GM12878 (cell line): ENCODE results near the gene RSL24D1. TPM values are rescaled to one million over a fixed set of nuclear protein-coding genes. Genes with fewer than 3 reads are reported as not detected.

Experiments
- ATAC-seq: fragments of 200-7000 bp; cut with Tn5 transposase; 3 replicates; pipeline ENCODE4 v1.9.1; 2020; ENCODE audit warnings: mild to moderate bottlenecking, moderate library complexity
- BruUV-seq: library from RNA; stranded (reverse); fragments of 400-500 nt; replicated peaks from 2 replicates; lab custom pipeline; 2021; lab: Mats Ljungman, UMichigan
- CTCF ChIA-PET: fragments of 300-600 bp; sonication (Branson Sonifier 250); formaldehyde crosslinking; extraction: SDS; loops from one replicate; lab custom pipeline; 2021; ENCODE audit warnings: inconsistent platforms; lab: Yijun Ruan, JAX
- POLR2A ChIA-PET: fragments of 350-600 bp; formaldehyde crosslinking; extraction: SDS; loops from one replicate; lab custom pipeline; 2021; ENCODE audit warnings: inconsistent platforms; lab: Charles Lee
- RAD21 ChIA-PET: fragments of 300-600 bp; sonication (Branson Sonifier 250); formaldehyde crosslinking; loops from one replicate; lab custom pipeline; 2023; ENCODE audit warnings: antibody characterized with exemption; ENCODE audit not compliant: unreplicated experiment; lab: Charles Lee
- SMC1A ChIA-PET: fragments of 300-600 bp; sonication (Branson Sonifier 250); formaldehyde crosslinking; loops from one replicate; lab custom pipeline; 2023; ENCODE audit not compliant: unreplicated experiment, uncharacterized antibody; lab: Charles Lee
- DNase-seq: peaks from one replicate; pipeline ENCODE4 v3.0.0-alpha.2; 2011; ENCODE audit warnings: low read depth, low spot score
- FAIRE-seq: peaks from 3 replicates; lab custom pipeline; 2011; peaks lifted over from hg19 to GRCh38; lab: Jason Lieb, UNC
- H2AFZ ChIP-seq: 2 replicates; pipeline ENCODE4 v1.6.0; 2011; ENCODE audit warnings: low read depth, low read length, control low read depth; ENCODE audit not compliant: control insufficient read depth
- H3K27ac ChIP-seq: 2 replicates; pipeline ENCODE4 v1.5.1; 2011; ENCODE audit warnings: control low read depth; ENCODE audit not compliant: control insufficient read depth, insufficient read depth
- H3K27me3 ChIP-seq, 2 experiments: replicated peaks in 1 of 2; 2 replicates each; pipeline versions ENCODE4 v1.6.0 to v1.6.1; 2011; ENCODE audit warnings: low read length in 1 of 2; ENCODE audit not compliant: control insufficient read depth in 2 of 2, insufficient read depth in 2 of 2
- H3K36me3 ChIP-seq, 2 experiments: 2 replicates each; pipeline ENCODE4 v1.5.1; 2011; ENCODE audit warnings: low read length in 1 of 2; ENCODE audit not compliant: control insufficient read depth in 2 of 2, insufficient read depth in 2 of 2
- H3K4me1 ChIP-seq: 2 replicates; pipeline ENCODE4 v1.6.1; 2011; ENCODE audit warnings: mild to moderate bottlenecking, low read length, moderate library complexity, mixed read lengths; ENCODE audit not compliant: control insufficient read depth, insufficient read depth
- H3K4me2 ChIP-seq: 2 replicates; pipeline ENCODE4 v1.6.0; 2011; ENCODE audit warnings: control low read depth; ENCODE audit not compliant: control insufficient read depth, insufficient read depth
- H3K4me3 ChIP-seq: fragments of 200-600 bp; sonication (generic); 2 replicates; pipeline ENCODE4 v1.5.1; 2016
- H3K79me2 ChIP-seq: 2 replicates; pipeline ENCODE4 v1.6.0; 2011; ENCODE audit warnings: low read length; ENCODE audit not compliant: control insufficient read depth, insufficient read depth
- H3K9ac ChIP-seq: 2 replicates; pipeline ENCODE4 v1.8.0; 2011; ENCODE audit warnings: low read length, control low read depth, mixed read lengths; ENCODE audit not compliant: control insufficient read depth, insufficient read depth
- H3K9me3 ChIP-seq: replicated peaks from 3 replicates; pipeline ENCODE4 v1.5.1; 2011; ENCODE audit warnings: mild to moderate bottlenecking, low read length; ENCODE audit not compliant: control insufficient read depth, insufficient read depth
- H4K20me1 ChIP-seq: 2 replicates; pipeline ENCODE4 v1.6.0; 2011; ENCODE audit not compliant: control insufficient read depth, insufficient read depth
- CREB1 ChIP-seq: IDR thresholded peaks from 2 replicates; pipeline ENCODE4 v1.6.1; 2012; ENCODE audit warnings: low read depth, mild to moderate bottlenecking, inconsistent platforms
- ELK1 ChIP-seq: IDR thresholded peaks from 2 replicates; pipeline ENCODE4 v1.6.1; 2012; ENCODE audit warnings: low read depth, low read length, improper control_type of control experiment
- MEF2B ChIP-seq: fragments of 450-650 bp; IDR thresholded peaks from 2 replicates; pipeline ENCODE4 v1.6.1; 2018; ENCODE audit warnings: mild to moderate bottlenecking, moderate library complexity; ENCODE audit not compliant: partially characterized antibody, poor library complexity, severe bottlenecking
- WGBS: methylation state at CpG from one replicate; pipeline ENCODE4 v1.1.6; 2016; ENCODE audit warnings: low lambda C conversion rate; ENCODE audit not compliant: insufficient replicate concordance, insufficient coverage; ENCODE audit errors: missing lambda C conversion rate; 5-methylcytosine and 5-hydroxymethylcytosine counted together
- in situ Hi-C: fragments of 300-500 bp; cut with MboI; formaldehyde crosslinking; loops from 9 replicates; pipeline ENCODE4 v1.14.3; 2018; ENCODE audit warnings: mixed read lengths
- intact Hi-C: fragments of 100-400 bp; cut with micrococcal nuclease; formaldehyde crosslinking; loops from one replicate; pipeline ENCODE4 v1.14.2; 2022; ENCODE audit not compliant: unreplicated experiment
- polyA plus RNA-seq, 11 experiments: library from polyadenylated mRNA; depleted of rRNA in 4 of 11; unstranded in 6 of 11; stranded (reverse) in 5 of 11; fragments of >200 nt; fragmentation: Nextera tagmentation in 4 of 11; fragmentation: Illumina TruSeq in 1 of 11; extraction: Ambion mirVana in 4 of 11; extraction: Trizol in 1 of 11; gene quantifications; 1 replicate in 1 of 11; 2 replicates in 10 of 11; pipeline versions ENCODE4 v1.2.1 to v1.2.3, GENCODE V29; 2011 to 2016; ENCODE audit warnings: inconsistent platforms in 2 of 11, missing spikeins in 2 of 11, low read depth in 1 of 11
- total RNA-seq, 4 experiments: library from RNA; depleted of rRNA in 3 of 4; stranded (reverse); fragments of >200 nt in 3 of 4; fragmentation: Illumina TruSeq in 1 of 4; extraction: Trizol in 1 of 4; gene quantifications; 2 replicates each; pipeline versions ENCODE4 v1.2.1 to v1.2.3, GENCODE V29; 2013 to 2021

RSL24D1 gene
- total and polyA plus RNA-seq, 10 of the 15 experiments (the other 5 are each of a cell fraction or from before 2014, with no cell fraction given) = 94.9 to 249 (median 121) TPM

- FAIRE-seq (no peak), DNase-seq (no peak), ATAC-seq (peak; percentile 13)
- no peaks in the 10 kb centered on the region for H3K27me3 ChIP-seq
- no peaks in the 10 kb centered on the region; the same call in 2 of the 3 replicates for H3K9me3 ChIP-seq
- POLR2A ChIA-PET = interaction anchor here (1.2 kb wide), 1 partner anchor 1220 kb away, joined by 4 read pairs; no protein-coding TSS in a partner anchor
- peaks cover 0 to 6% of the 10 kb centered on the region in 2 experiments; a peak in 1 of 4 replicates for H3K36me3 ChIP-seq
- intact Hi-C loops = loop anchor here (10.0 kb wide), 1 partner anchor 207 kb away; the partner anchor contains the start of genes CCPG1 and PIERCE2
- H3K79me2 ChIP-seq = peaks cover 45% of the 10 kb centered on the region
- TSS peak; percentile 97 for BruUV-seq
- peak overlapping the region; percentile 93 for H3K27ac ChIP-seq
- H3K4me1 ChIP-seq = peaks cover 2% of the 10 kb centered on the region; the same call in 1 of the 2 replicates
- H3K4me3 ChIP-seq = peak overlapping the region; percentile 90
- SMC1A ChIA-PET = interaction anchor here (0.6 to 2.4 kb wide), 13 partner anchors 10 to 1305 kb away, joined by 3 to 9 read pairs (median 4); partner anchors contain the start of genes PIGB and PIGBOS1
- 3% methylated on average over 10 of the region's 10 CpGs for WGBS
- CTCF ChIA-PET = interaction anchor here (0.7 to 2.6 kb wide), 15 partner anchors 11 to 1234 kb away, joined by 3 to 12 read pairs (median 4); partner anchors contain the start of genes PIGB and PIGBOS1
- peak overlapping the region; percentile 86 for H3K4me2 ChIP-seq
- H2AFZ ChIP-seq = peak overlapping the region; percentile 100
- in situ Hi-C loops = no loop called here
- H4K20me1 ChIP-seq = no peaks in the 10 kb centered on the region
- RAD21 ChIA-PET = interaction anchor here (0.6 to 1.9 kb wide), 12 partner anchors 20 to 1305 kb away, joined by 3 to 8 read pairs (median 3); partner anchors contain the start of genes CCPG1, PIERCE2, PIGB and PIGBOS1
- H3K9ac ChIP-seq = peak overlapping the region; percentile 98
- TF ChIP-seq ELK1 (0 out of 2 replicates have a peak, but pooled peaks have one; percentile 24), MEF2B (peak; percentile 6), CREB1 (no peak)
Observed at GRCh38 chr15:55197362-55197705, 593 bp upstream of the RSL24D1 start.
